HL-60 (cell line): ENCODE results near the gene BCAS3.
"Not testable (repeated sequence)": the region's sequence is repeated elsewhere in the genome, so short reads cannot be mapped to it uniquely, and the experiment has no call there.

Source experiments
- DNase-seq, 2 experiments: peaks; one replicate each; pipeline ENCODE4 v3.0.0-alpha.2; 2010 to 2020; ENCODE audit warnings: low read depth in 1 of 2, low spot score in 1 of 2
- H3K27ac ChIP-seq: fragments of 250-450 bp; sonication (Bioruptor Pico); replicated peaks from 2 replicates; pipeline ENCODE4 v1.5.1; 2020; ENCODE audit warnings: mild to moderate bottlenecking, moderate library complexity
- H3K27me3 ChIP-seq: fragments of 250-450 bp; sonication (Bioruptor Pico); 2 replicates; pipeline ENCODE4 v1.5.1; 2021; ENCODE audit warnings: mild to moderate bottlenecking, moderate library complexity; ENCODE audit not compliant: insufficient read depth, poor library complexity, severe bottlenecking
- H3K4me3 ChIP-seq: replicated peaks from 2 replicates; pipeline ENCODE4 v1.5.1; 2011; ENCODE audit warnings: mild to moderate bottlenecking, control low read depth, low read length; ENCODE audit not compliant: insufficient read depth
- CTCF ChIP-seq: IDR thresholded peaks from one replicate; pipeline ENCODE4 v1.5.1; 2011; ENCODE audit warnings: low read length, control low read depth, inconsistent platforms; ENCODE audit not compliant: insufficient read depth
- GABPA ChIP-seq: IDR thresholded peaks from 2 replicates; pipeline ENCODE4 v1.6.1; 2012; ENCODE audit warnings: low read depth
- POLR2AphosphoS5 ChIP-seq: IDR thresholded peaks from 2 replicates; pipeline ENCODE4 v1.6.1; 2012; ENCODE audit warnings: low read depth
- REST ChIP-seq: IDR thresholded peaks from 2 replicates; pipeline ENCODE4 v1.6.1; 2012; ENCODE audit warnings: low read depth; ENCODE audit not compliant: insufficient replicate concordance
- SPI1 ChIP-seq: IDR thresholded peaks from 2 replicates; pipeline ENCODE4 v1.6.1; 2012; ENCODE audit warnings: low read depth, mild to moderate bottlenecking, borderline replicate concordance

BCAS3 gene

DNA sequence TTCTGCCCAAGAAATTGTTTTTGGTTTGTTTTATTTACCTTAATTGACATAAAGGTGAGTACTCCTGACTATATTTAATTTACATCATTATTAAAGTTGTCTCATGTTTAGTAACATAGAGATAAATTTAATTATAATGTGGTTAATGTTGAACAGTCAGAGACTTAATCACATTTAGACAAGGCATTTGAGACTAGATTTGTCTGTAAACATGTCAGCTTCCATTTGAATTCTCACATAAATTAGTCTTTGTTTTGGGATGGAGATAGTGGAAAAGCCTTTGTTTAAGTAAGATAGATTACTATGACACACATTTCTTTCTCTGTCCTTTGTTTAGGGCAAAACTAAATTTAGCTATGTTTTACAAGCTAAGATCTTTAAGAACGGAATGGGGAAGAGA, 18.5 kb upstream of the BCAS3 start:
- DNase-seq, result no peak
- Histone ChIP-seq H3K4me3 (no peak overlapping the region), H3K27me3 (no peaks in the 10 kb centered on the region), H3K27ac (no peak overlapping the region)
- no peak for TF ChIP-seq POLR2AphosphoS5
- no peak for TF ChIP-seq REST
- TF ChIP-seq CTCF, result no peak
- no peak for TF ChIP-seq GABPA
- no peak for TF ChIP-seq SPI1

DNA sequence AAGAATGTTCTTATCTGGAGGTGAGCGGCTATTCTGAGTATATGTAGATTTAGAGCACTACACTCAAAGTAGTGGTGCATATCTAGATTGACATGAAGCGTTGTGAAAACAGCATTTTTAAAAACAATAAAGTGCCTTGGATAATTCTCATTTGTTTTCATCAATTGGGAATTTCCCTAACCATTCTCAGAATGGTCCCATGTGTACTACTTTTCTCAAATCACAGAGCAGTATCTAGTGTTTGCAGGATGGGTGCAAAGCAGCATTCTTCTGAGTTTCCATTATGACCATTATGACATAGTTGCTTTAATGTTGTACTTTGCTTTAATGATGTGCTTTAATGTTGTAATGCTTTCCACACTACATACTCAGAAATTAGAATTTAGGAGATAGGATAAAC, 16.2 kb upstream of the BCAS3 start:
- H3K4me3 ChIP-seq, result no peak overlapping the region
- TF ChIP-seq POLR2AphosphoS5, result no peak
- no peak for TF ChIP-seq GABPA
- TF ChIP-seq SPI1, result no peak
- TF ChIP-seq CTCF, result no peak
- no peak overlapping the region for H3K27ac ChIP-seq
- no peaks in the 10 kb centered on the region for H3K27me3 ChIP-seq
- DNase-seq, result no peak

DNA sequence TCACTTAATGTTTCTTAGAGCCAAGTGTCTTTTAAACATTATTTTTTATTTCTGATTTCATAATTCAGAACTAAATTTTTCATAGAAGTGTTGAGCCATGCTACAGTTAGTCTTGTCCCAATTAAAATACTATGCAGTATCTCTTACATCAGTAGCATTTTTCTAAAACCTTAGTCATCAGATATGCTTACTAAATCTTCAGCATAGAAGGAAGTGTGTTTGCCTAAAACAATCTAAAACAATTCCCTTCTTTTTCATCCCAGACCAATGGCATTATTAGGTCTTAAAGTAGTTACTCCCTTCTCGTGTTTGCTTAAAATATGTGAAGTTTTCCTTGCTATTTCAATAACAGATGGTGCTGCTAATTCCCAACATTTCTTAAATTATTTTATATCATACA, 13.6 kb upstream of the BCAS3 start:
- TF ChIP-seq CTCF (no peak), REST (no peak), POLR2AphosphoS5 (no peak), GABPA (no peak), SPI1 (no peak)
- no peak overlapping the region for H3K4me3 ChIP-seq
- DNase-seq, result no peak
- H3K27me3 ChIP-seq, result no peaks in the 10 kb centered on the region
- H3K27ac ChIP-seq, result no peak overlapping the region

GRCh38 chr17:60665602-60666001, 12.0 kb upstream of the BCAS3 start:
- no peak overlapping the region for H3K27ac ChIP-seq
- peak in 1 of 2 experiments; percentile 50 for DNase-seq
- no peak overlapping the region for H3K4me3 ChIP-seq
- TF ChIP-seq REST (no peak), GABPA (no peak), POLR2AphosphoS5 (0 out of 2 replicates have a peak, but pooled peaks have one; percentile 24), CTCF (no peak), SPI1 (no peak)
- H3K27me3 ChIP-seq, result no peaks in the 10 kb centered on the region

DNA sequence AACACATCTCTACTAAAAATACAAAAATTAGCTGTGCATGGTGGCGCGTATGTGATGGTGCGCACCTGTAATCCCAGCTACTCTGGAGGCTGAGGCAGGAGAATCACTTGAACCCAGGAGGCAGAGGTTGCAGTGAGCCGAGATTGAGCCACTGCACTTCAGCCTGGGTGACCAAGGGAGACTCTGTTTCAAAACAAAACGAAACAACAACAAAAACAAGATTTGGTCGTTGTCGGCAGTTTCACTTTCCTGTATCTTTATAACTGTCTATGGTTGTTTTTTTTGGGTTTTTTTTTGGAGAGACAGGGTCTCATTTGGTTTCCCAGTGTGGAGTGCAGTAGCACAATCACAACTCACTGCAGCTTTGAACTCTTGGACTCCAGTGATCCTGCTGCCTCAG, 8.9 kb upstream of the BCAS3 start:
- not testable (repeated sequence) for H3K27ac ChIP-seq, H3K27me3 ChIP-seq, H3K4me3 ChIP-seq, DNase-seq
